Trophoblast cell (in vitro differentiated cells and primary cell): ENCODE data around the gene KRTAP10-12.
"Not testable (repeated sequence)": the region's sequence is repeated elsewhere in the genome, so short reads cannot be mapped to it uniquely, and the experiment has no call there.

Experiments used
- DNase-seq, 2 donors: peaks; one replicate each; pipeline ENCODE4 v3.0.0-alpha.2; 2016
- H2AFZ ChIP-seq: 2 replicates; pipeline ENCODE4 v1.6.1; 2013; ENCODE audit warnings: low read length, moderate library complexity, mild to moderate bottlenecking; ENCODE audit not compliant: insufficient read depth, poor library complexity
- H2AK5ac ChIP-seq: 2 replicates; pipeline ENCODE4 v1.6.1; 2013; ENCODE audit warnings: mild to moderate bottlenecking, low read length
- H2BK120ac ChIP-seq: 2 replicates; pipeline ENCODE4 v1.6.1; 2013; ENCODE audit warnings: low read length, mild to moderate bottlenecking, moderate library complexity; ENCODE audit not compliant: insufficient read depth, poor library complexity
- H2BK12ac ChIP-seq: 2 replicates; pipeline ENCODE4 v1.6.1; 2013; ENCODE audit warnings: mild to moderate bottlenecking, low read length, moderate library complexity
- H2BK5ac ChIP-seq: 2 replicates; pipeline ENCODE4 v1.6.1; 2013; ENCODE audit warnings: low read length, low read depth, moderate library complexity, mild to moderate bottlenecking; ENCODE audit not compliant: poor library complexity
- H3K14ac ChIP-seq: 2 replicates; pipeline ENCODE4 v1.6.1; 2013; ENCODE audit warnings: mild to moderate bottlenecking, low read length
- H3K18ac ChIP-seq: 2 replicates; pipeline ENCODE4 v1.6.1; 2013; ENCODE audit warnings: mild to moderate bottlenecking, low read length
- H3K23ac ChIP-seq: 2 replicates; pipeline ENCODE4 v1.6.1; 2013; ENCODE audit warnings: low read length
- H3K27ac ChIP-seq: 2 replicates; pipeline ENCODE4 v1.5.1; 2013; ENCODE audit warnings: low read depth, mild to moderate bottlenecking, inconsistent platforms, low read length, moderate library complexity
- H3K27me3 ChIP-seq: 2 replicates; pipeline ENCODE4 v1.6.1; 2013; ENCODE audit warnings: inconsistent platforms, mild to moderate bottlenecking, low read length, moderate library complexity; ENCODE audit not compliant: insufficient read depth
- H3K36me3 ChIP-seq, 2 experiments: 1 replicate in 1 of 2; 2 replicates in 1 of 2; pipeline ENCODE4 v1.6.1; 2013; ENCODE audit warnings: low read length in 2 of 2, mild to moderate bottlenecking in 2 of 2, moderate library complexity in 1 of 2; ENCODE audit not compliant: insufficient read depth in 2 of 2, control insufficient read depth in 1 of 2
- H3K4ac ChIP-seq: 2 replicates; pipeline ENCODE4 v1.6.1; 2013; ENCODE audit warnings: low read depth, mild to moderate bottlenecking, low read length, moderate library complexity
- H3K4me1 ChIP-seq, 2 experiments: 1 replicate in 1 of 2; 2 replicates in 1 of 2; pipeline ENCODE4 v1.6.1; 2013; ENCODE audit warnings: low read length in 2 of 2, mild to moderate bottlenecking in 2 of 2, moderate library complexity in 1 of 2; ENCODE audit not compliant: insufficient read depth in 2 of 2, control insufficient read depth in 1 of 2
- H3K4me2 ChIP-seq: 2 replicates; pipeline ENCODE4 v1.6.1; 2013; ENCODE audit warnings: inconsistent platforms, mild to moderate bottlenecking, low read length, moderate library complexity
- H3K4me3 ChIP-seq: 2 replicates; pipeline ENCODE4 v1.5.1; 2013; ENCODE audit warnings: mild to moderate bottlenecking, low read depth, low read length, inconsistent platforms
- H3K79me1 ChIP-seq: one replicate; pipeline ENCODE4 v1.6.1; 2013; ENCODE audit warnings: low read length
- H3K79me2 ChIP-seq: 2 replicates; pipeline ENCODE4 v1.6.1; 2013; ENCODE audit warnings: low read length, mild to moderate bottlenecking; ENCODE audit not compliant: control insufficient read depth, insufficient read depth, poor library complexity
- H3K9ac ChIP-seq: 2 replicates; pipeline ENCODE4 v1.6.1; 2013; ENCODE audit warnings: mild to moderate bottlenecking, low read length
- H3K9me3 ChIP-seq: 2 replicates; pipeline ENCODE4 v1.6.1; 2013; ENCODE audit warnings: low read depth, mild to moderate bottlenecking, control low read depth, inconsistent platforms, low read length; ENCODE audit not compliant: insufficient read depth
- H4K12ac ChIP-seq: 2 replicates; pipeline ENCODE4 v1.6.1; 2013; ENCODE audit warnings: low read depth, mild to moderate bottlenecking, low read length, moderate library complexity
- H4K8ac ChIP-seq: 2 replicates; pipeline ENCODE4 v1.6.1; 2013; ENCODE audit warnings: low read depth, mild to moderate bottlenecking, low read length, moderate library complexity
- H4K91ac ChIP-seq: one replicate; pipeline ENCODE4 v1.6.1; 2013; ENCODE audit warnings: low read depth, mild to moderate bottlenecking, low read length, moderate library complexity
- WGBS: extraction: QIAGEN DNeasy Blood & Tissue Kit; methylation state at CpG from one replicate; pipeline ENCODE4 v1.1.7; 2013; ENCODE audit warnings: missing lambda C conversion rate; ENCODE audit not compliant: insufficient read length, insufficient coverage; ENCODE audit errors: extremely low coverage; 5-methylcytosine and 5-hydroxymethylcytosine counted together

KRTAP10-12 gene

GRCh38 chr21:44687671-44688070 is 9.3 kb upstream of the KRTAP10-12 start:
- Histone ChIP-seq H3K18ac (no peak overlapping the region), H3K23ac (no peak overlapping the region), H3K4ac (no peak overlapping the region), H3K14ac (no peak overlapping the region), H2BK5ac (no peak overlapping the region), H3K4me2 (no peak overlapping the region), H2BK120ac (no peak overlapping the region), H3K9me3 (peaks cover 2% of the 10 kb centered on the region), H4K12ac (no peak overlapping the region), H3K27me3 (no peaks in the 10 kb centered on the region), H3K79me2 (no peaks in the 10 kb centered on the region), H3K4me1 (no peaks in the 10 kb centered on the region), H2AFZ (no peak overlapping the region), H3K4me3 (no peak overlapping the region), H4K91ac (no peak overlapping the region), H3K9ac (no peak overlapping the region), H4K8ac (no peak overlapping the region), H2AK5ac (no peak overlapping the region), H3K79me1 (no peaks in the 10 kb centered on the region), H3K27ac (no peak overlapping the region), H2BK12ac (no peak overlapping the region), H3K36me3 (no peaks in the 10 kb centered on the region)
- WGBS, result no CpG with 5 or more reads among the region's 11 CpGs
- no peak for DNase-seq

GRCh38 chr21:44689740-44690139 is 7.2 kb upstream of the KRTAP10-12 start:
- not testable (repeated sequence) for H3K18ac ChIP-seq, H3K4me3 ChIP-seq, H4K8ac ChIP-seq, H3K79me2 ChIP-seq, H3K14ac ChIP-seq, H3K27me3 ChIP-seq, H3K4me1 ChIP-seq, H4K91ac ChIP-seq, H3K27ac ChIP-seq, H3K23ac ChIP-seq, H4K12ac ChIP-seq, H2BK5ac ChIP-seq, H2BK12ac ChIP-seq, H3K9ac ChIP-seq, H3K9me3 ChIP-seq, H3K36me3 ChIP-seq, H3K4ac ChIP-seq, H3K4me2 ChIP-seq, H2BK120ac ChIP-seq, H2AK5ac ChIP-seq, H2AFZ ChIP-seq, H3K79me1 ChIP-seq, DNase-seq
- no CpG with 5 or more reads among the region's 3 CpGs for WGBS

- H3K18ac ChIP-seq, result no peak overlapping the region
- H4K12ac ChIP-seq, result no peak overlapping the region
- H2BK120ac ChIP-seq, result no peak overlapping the region
- no peak overlapping the region for H3K27ac ChIP-seq
- no peak overlapping the region for H3K9ac ChIP-seq
- no peak overlapping the region for H3K14ac ChIP-seq
- H2AFZ ChIP-seq, result no peak overlapping the region
- WGBS, result no CpG with 5 or more reads among the region's 2 CpGs
- no peaks in the 10 kb centered on the region for H3K79me1 ChIP-seq
- DNase-seq, result no peak
- H4K8ac ChIP-seq, result no peak overlapping the region
- H3K4me2 ChIP-seq, result no peak overlapping the region
- H2BK5ac ChIP-seq, result no peak overlapping the region
- no peak overlapping the region for H3K4me3 ChIP-seq
- H4K91ac ChIP-seq, result no peak overlapping the region
- no peak overlapping the region for H2BK12ac ChIP-seq
- H3K23ac ChIP-seq, result no peak overlapping the region
- no peaks in the 10 kb centered on the region for H3K36me3 ChIP-seq
- H3K4me1 ChIP-seq, result peaks cover 0 to 2% of the 10 kb centered on the region in 2 experiments
- H2AK5ac ChIP-seq, result no peak overlapping the region
- H3K9me3 ChIP-seq, result no peaks in the 10 kb centered on the region
- no peaks in the 10 kb centered on the region for H3K27me3 ChIP-seq
- no peaks in the 10 kb centered on the region for H3K79me2 ChIP-seq
- H3K4ac ChIP-seq, result no peak overlapping the region
Observed at GRCh38 chr21:44691686-44692085, 5.3 kb upstream of the KRTAP10-12 start.

DNA sequence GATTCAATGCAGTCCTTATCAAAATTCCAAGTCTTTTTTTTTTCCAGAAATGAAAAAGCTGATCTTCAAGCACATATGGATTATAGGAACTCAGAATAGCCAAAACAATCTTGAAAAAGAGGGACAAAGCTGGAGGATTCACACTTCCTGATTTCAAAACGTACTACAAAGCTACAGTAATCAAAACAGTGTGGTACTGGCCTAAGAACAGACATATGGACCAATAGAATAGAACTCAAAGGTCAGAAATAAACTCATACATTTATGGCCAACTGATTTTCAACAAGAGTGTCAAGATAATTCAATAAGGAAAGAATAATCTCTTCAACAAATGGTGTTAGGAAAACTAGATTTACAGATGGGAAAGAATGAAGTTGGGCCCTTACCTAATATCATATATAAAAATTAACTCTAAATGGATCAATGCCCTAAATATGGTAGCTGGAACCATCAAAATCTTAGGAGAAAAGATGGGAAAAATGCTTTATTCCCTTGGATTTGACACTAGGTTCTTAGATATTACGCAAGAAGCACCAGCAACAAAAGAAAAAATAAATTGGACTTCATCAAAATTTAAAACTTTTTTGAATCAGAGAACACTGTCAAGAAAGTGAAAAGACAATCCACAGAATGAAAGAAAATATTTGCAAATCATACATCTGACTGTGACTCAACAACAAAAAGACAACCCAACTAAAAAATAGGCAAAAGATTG is 4.0 kb upstream of the KRTAP10-12 start:
- no peak overlapping the region for H4K12ac ChIP-seq
- H2AFZ ChIP-seq, result no peak overlapping the region
- no peak overlapping the region for H3K4me2 ChIP-seq
- H3K79me1 ChIP-seq, result no peaks in the 10 kb centered on the region
- H3K79me2 ChIP-seq, result no peaks in the 10 kb centered on the region
- no CpG with 5 or more reads among the region's 2 CpGs for WGBS
- no peak overlapping the region for H2AK5ac ChIP-seq
- no peak overlapping the region for H3K9ac ChIP-seq
- H3K4me1 ChIP-seq, result peaks cover 5 to 8% of the 10 kb centered on the region in 2 experiments
- no peak overlapping the region for H3K23ac ChIP-seq
- H3K27ac ChIP-seq, result no peak overlapping the region
- H2BK5ac ChIP-seq, result no peak overlapping the region
- no peaks in the 10 kb centered on the region for H3K27me3 ChIP-seq
- H4K8ac ChIP-seq, result no peak overlapping the region
- H2BK12ac ChIP-seq, result no peak overlapping the region
- H3K36me3 ChIP-seq, result no peaks in the 10 kb centered on the region
- no peak overlapping the region for H3K4ac ChIP-seq
- no peak for DNase-seq
- no peak overlapping the region for H4K91ac ChIP-seq
- H2BK120ac ChIP-seq, result no peak overlapping the region
- no peaks in the 10 kb centered on the region for H3K9me3 ChIP-seq
- H3K14ac ChIP-seq, result no peak overlapping the region
- no peak overlapping the region for H3K18ac ChIP-seq
- H3K4me3 ChIP-seq, result no peak overlapping the region
